SK-N-SH (cell line): Measurements from ENCODE around the gene HLA-DPA1. TPM values are rescaled to one million over a fixed set of nuclear protein-coding genes. Genes with fewer than 3 reads are reported as not detected.

Experiments used
- CTCF ChIA-PET: fragments of 300-600, 350-600 bp; formaldehyde crosslinking; extraction: SDS; loops from one replicate; lab custom pipeline; 2021; lab: Yijun Ruan, JAX
- POLR2A ChIA-PET: fragments of 350-600 bp; sonication (Branson Sonifier 250); formaldehyde crosslinking; extraction: SDS; loops from one replicate; lab custom pipeline; 2020; ENCODE audit warnings: antibody characterized with exemption, inconsistent platforms; lab: Yijun Ruan, JAX
- DNase-seq: peaks from one replicate; pipeline ENCODE4 v3.0.0; 2012
- H2AFZ ChIP-seq: fragments of 200-600 bp; sonication (generic); 2 replicates; pipeline ENCODE4 v1.8.1; 2016; ENCODE audit warnings: antibody characterized with exemption, mild to moderate bottlenecking, low read depth
- H3F3A ChIP-seq: fragments of 200-600 bp; sonication (generic); replicated peaks from 2 replicates; pipeline ENCODE3; 2016; ENCODE audit warnings: antibody characterized with exemption, mild to moderate bottlenecking; ENCODE audit not compliant: insufficient read depth
- H3K27ac ChIP-seq, 2 experiments: fragments of 200-500 bp in 1 of 2; fragments of 200-600 bp in 1 of 2; sonication (Bioruptor generic) in 1 of 2; sonication (generic), shearing (Covaris generic) in 1 of 2; 2 replicates each; pipeline versions ENCODE4 v1.5.1 to v1.6.1; 2014 to 2016; ENCODE audit warnings: low read depth in 2 of 2, inconsistent platforms in 1 of 2, low read length in 1 of 2, mild to moderate bottlenecking in 1 of 2, mixed read lengths in 1 of 2
- H3K27me3 ChIP-seq: fragments of 200-600 bp; sonication (generic), shearing (Covaris generic); 2 replicates; pipeline ENCODE4 v1.6.1; 2016; ENCODE audit warnings: mixed run types; ENCODE audit not compliant: insufficient read depth
- H3K36me3 ChIP-seq, 2 experiments: fragments of 200-500 bp in 1 of 2; fragments of 200-600 bp in 1 of 2; sonication (Bioruptor generic) in 1 of 2; sonication (generic) in 1 of 2; replicated peaks in 1 of 2; 2 replicates each; pipeline versions ENCODE3 to v1.5.1; 2014 to 2016; ENCODE audit warnings: low read length in 1 of 2, mild to moderate bottlenecking in 1 of 2; ENCODE audit not compliant: insufficient read depth in 2 of 2, control insufficient read depth in 1 of 2
- H3K4me1 ChIP-seq, 2 experiments: fragments of 200-500 bp in 1 of 2; fragments of 200-600 bp in 1 of 2; sonication (Bioruptor generic) in 1 of 2; sonication (generic), shearing (Covaris generic) in 1 of 2; 2 replicates each; pipeline versions ENCODE4 v1.5.1 to v1.6.1; 2014 to 2016; ENCODE audit warnings: low read depth in 1 of 2, low read length in 1 of 2, mixed run types in 1 of 2; ENCODE audit not compliant: insufficient read depth in 2 of 2, control insufficient read depth in 1 of 2
- H3K4me2 ChIP-seq: fragments of 200-600 bp; sonication (generic), shearing (Covaris generic); 2 replicates; pipeline ENCODE4 v1.6.1; 2017; ENCODE audit warnings: mixed run types
- H3K4me3 ChIP-seq, 2 experiments: fragments of 200-500 bp in 1 of 2; fragments of 200-600 bp in 1 of 2; sonication (Bioruptor generic) in 1 of 2; sonication (generic), shearing (Covaris generic) in 1 of 2; 2 replicates each; pipeline versions ENCODE4 v1.5.1 to v1.8.1; 2014 to 2016; ENCODE audit warnings: low read depth in 2 of 2, inconsistent platforms in 1 of 2, low read length in 1 of 2, mild to moderate bottlenecking in 1 of 2, mixed read lengths in 1 of 2, moderate library complexity in 1 of 2
- H3K79me2 ChIP-seq: fragments of 200-600 bp; sonication (generic); 2 replicates; pipeline ENCODE4 v1.8.1; 2017; ENCODE audit warnings: mild to moderate bottlenecking; ENCODE audit not compliant: insufficient read depth
- H3K9ac ChIP-seq: fragments of 200-600 bp; sonication (generic); 2 replicates; pipeline ENCODE4 v1.6.1; 2017; ENCODE audit warnings: mixed run types
- H3K9me2 ChIP-seq: fragments of 200-600 bp; sonication (generic); 2 replicates; pipeline ENCODE4 v1.6.1; 2017; ENCODE audit warnings: mixed run types
- H3K9me3 ChIP-seq: fragments of 200-600 bp; sonication (generic); 2 replicates; pipeline ENCODE4 v1.6.1; 2017; ENCODE audit warnings: mixed run types, mild to moderate bottlenecking, moderate library complexity
- H4K20me1 ChIP-seq: fragments of 200-600 bp; sonication (generic); 2 replicates; pipeline ENCODE4 v1.6.1; 2017; ENCODE audit warnings: mild to moderate bottlenecking, mixed run types; ENCODE audit not compliant: insufficient read depth
- CHD2 ChIP-seq: fragments of 150-350 bp; IDR thresholded peaks from 2 replicates; pipeline ENCODE4 v1.6.1; 2018; ENCODE audit warnings: low read length; ENCODE audit not compliant: partially characterized antibody
- EP300 ChIP-seq, 2 experiments: IDR thresholded peaks; 2 replicates each; pipeline versions ENCODE4 v1.4.0 to v1.6.1; 2012; ENCODE audit warnings: borderline replicate concordance in 1 of 2, low read depth in 1 of 2, low read length in 1 of 2
- EZH2phosphoT487 ChIP-seq: fragments of 200-600 bp; sonication (generic); IDR thresholded peaks from 2 replicates; pipeline ENCODE4 v1.6.1; 2017; ENCODE audit warnings: low read depth, mixed run types, mild to moderate bottlenecking, antibody characterized with exemption, moderate library complexity, borderline replicate concordance
- FOSL2 ChIP-seq: IDR thresholded peaks from 2 replicates; pipeline ENCODE4 v1.4.0; 2012; ENCODE audit warnings: low read depth, mild to moderate bottlenecking, moderate library complexity, borderline replicate concordance
- FOXM1 ChIP-seq: IDR thresholded peaks from 2 replicates; pipeline ENCODE4 v1.4.0; 2012; ENCODE audit warnings: low read depth, mild to moderate bottlenecking
- GABPA ChIP-seq: IDR thresholded peaks from 2 replicates; pipeline ENCODE4 v1.4.0; 2012; ENCODE audit warnings: low read depth, mild to moderate bottlenecking
- JUND ChIP-seq: IDR thresholded peaks from 2 replicates; pipeline ENCODE4 v1.4.0; 2012
- MAX ChIP-seq: IDR thresholded peaks from 2 replicates; pipeline ENCODE4 v1.4.0; 2012; ENCODE audit warnings: low read depth
- MXI1 ChIP-seq: IDR thresholded peaks from 2 replicates; pipeline ENCODE4 v1.6.1; 2012; ENCODE audit warnings: mild to moderate bottlenecking, low read depth, low read length, improper control_type of control experiment
- PBX3 ChIP-seq: IDR thresholded peaks from 2 replicates; pipeline ENCODE4; 2012
- RFX5 ChIP-seq: IDR thresholded peaks from 2 replicates; pipeline ENCODE4 v1.6.1; 2012; ENCODE audit warnings: mild to moderate bottlenecking, improper control_type of control experiment, low read length
- RXRA ChIP-seq: IDR thresholded peaks from 2 replicates; pipeline ENCODE4 v1.4.0; 2012; ENCODE audit warnings: low read depth, mild to moderate bottlenecking, borderline replicate concordance
- SMC3 ChIP-seq: IDR thresholded peaks from 2 replicates; pipeline ENCODE4 v1.6.1; 2012; ENCODE audit warnings: low read depth, low read length, improper control_type of control experiment
- TAF1 ChIP-seq: IDR thresholded peaks from 2 replicates; pipeline ENCODE4 v1.6.1; 2012; ENCODE audit warnings: low read depth, mild to moderate bottlenecking, low read length, moderate library complexity, borderline replicate concordance
- TCF12 ChIP-seq: IDR thresholded peaks from 2 replicates; pipeline ENCODE4 v1.4.0; 2012
- USF1 ChIP-seq: IDR thresholded peaks from 2 replicates; pipeline ENCODE4 v1.4.0; 2012; ENCODE audit warnings: low read depth, borderline replicate concordance
- USF2 ChIP-seq: fragments of 150-350 bp; IDR thresholded peaks from 2 replicates; pipeline ENCODE4 v1.6.1; 2017; ENCODE audit warnings: antibody characterized with exemption, low read length, low read depth, borderline replicate concordance
- YY1 ChIP-seq: IDR thresholded peaks from 2 replicates; pipeline ENCODE4 v1.4.0; 2012; ENCODE audit warnings: low read depth, mild to moderate bottlenecking
- WGBS: methylation state at CpG from one replicate; pipeline ENCODE4 v1.1.6; 2017; ENCODE audit warnings: low lambda C conversion rate; 5-methylcytosine and 5-hydroxymethylcytosine counted together
- polyA plus RNA-seq, 3 experiments: library from polyadenylated mRNA; depleted of rRNA; stranded (reverse); fragments of >200 nt; gene quantifications; 2 replicates each; pipeline ENCODE4 v1.2.3, GENCODE V29; 2012
- TF ChIP-seq, protein P1 (sequence below): fragments of 150-350 bp; IDR thresholded peaks from 2 replicates; pipeline ENCODE4 v1.6.1; 2016; ENCODE audit warnings: mild to moderate bottlenecking, low read depth, low read length
- TF ChIP-seq, protein P2 (sequence below): IDR thresholded peaks from 2 replicates; pipeline ENCODE4 v1.6.1; 2012; ENCODE audit warnings: mild to moderate bottlenecking, low read depth, low read length, moderate library complexity

HLA-DPA1 gene
- polyA plus RNA-seq, 1 of the 3 experiments (the other 2 are of a cell fraction), result 1.9 TPM

DNA sequence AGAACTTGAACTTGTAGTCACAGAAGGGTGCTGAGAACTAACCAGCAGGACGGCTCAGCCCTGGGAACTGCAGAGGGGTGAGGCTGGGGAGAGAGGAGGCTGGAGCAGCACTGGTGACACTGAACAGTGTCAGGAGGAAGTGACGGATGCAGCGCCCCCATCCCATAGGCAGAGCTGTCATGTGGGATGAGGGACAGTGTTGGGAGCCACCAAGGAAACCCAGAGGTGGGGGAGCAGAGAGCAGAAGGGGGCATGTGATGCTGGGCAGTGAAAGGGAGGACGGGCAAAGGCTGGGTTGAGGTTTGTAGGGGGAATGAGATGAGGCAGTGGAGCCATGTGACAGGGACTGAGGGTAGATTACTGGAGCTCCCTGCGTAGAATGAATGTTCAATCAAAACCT, 4.5 kb upstream of the HLA-DPA1 start:
- Histone ChIP-seq H3K4me2 (no peak overlapping the region), H3K9me2 (no peaks in the 10 kb centered on the region), H2AFZ (no peak overlapping the region), H3K36me3 (no peaks in the 10 kb centered on the region), H4K20me1 (no peaks in the 10 kb centered on the region), H3K79me2 (no peaks in the 10 kb centered on the region), H3K9me3 (no peaks in the 10 kb centered on the region), H3K9ac (no peak overlapping the region), H3F3A (no peaks in the 10 kb centered on the region), H3K4me3 (no peak overlapping the region), H3K27ac (no peak overlapping the region), H3K4me1 (peaks cover 0 to 3% of the 10 kb centered on the region in 2 experiments; a peak in 1 of 4 replicates), H3K27me3 (peaks cover 47% of the 10 kb centered on the region; the same call in 1 of the 2 replicates)
- 4% methylated on average over 5 of the region's 5 CpGs for WGBS
- ChIA-PET POLR2A (no interaction called here), CTCF (no interaction called here)
- TF ChIP-seq CHD2, result no peak
- TF ChIP-seq SMC3, result no peak
- TF ChIP-seq, protein P1, sequence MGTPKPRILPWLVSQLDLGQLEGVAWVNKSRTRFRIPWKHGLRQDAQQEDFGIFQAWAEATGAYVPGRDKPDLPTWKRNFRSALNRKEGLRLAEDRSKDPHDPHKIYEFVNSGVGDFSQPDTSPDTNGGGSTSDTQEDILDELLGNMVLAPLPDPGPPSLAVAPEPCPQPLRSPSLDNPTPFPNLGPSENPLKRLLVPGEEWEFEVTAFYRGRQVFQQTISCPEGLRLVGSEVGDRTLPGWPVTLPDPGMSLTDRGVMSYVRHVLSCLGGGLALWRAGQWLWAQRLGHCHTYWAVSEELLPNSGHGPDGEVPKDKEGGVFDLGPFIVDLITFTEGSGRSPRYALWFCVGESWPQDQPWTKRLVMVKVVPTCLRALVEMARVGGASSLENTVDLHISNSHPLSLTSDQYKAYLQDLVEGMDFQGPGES, result no peak
- TF ChIP-seq MXI1, result no peak
- DNase-seq, result no peak

DNA sequence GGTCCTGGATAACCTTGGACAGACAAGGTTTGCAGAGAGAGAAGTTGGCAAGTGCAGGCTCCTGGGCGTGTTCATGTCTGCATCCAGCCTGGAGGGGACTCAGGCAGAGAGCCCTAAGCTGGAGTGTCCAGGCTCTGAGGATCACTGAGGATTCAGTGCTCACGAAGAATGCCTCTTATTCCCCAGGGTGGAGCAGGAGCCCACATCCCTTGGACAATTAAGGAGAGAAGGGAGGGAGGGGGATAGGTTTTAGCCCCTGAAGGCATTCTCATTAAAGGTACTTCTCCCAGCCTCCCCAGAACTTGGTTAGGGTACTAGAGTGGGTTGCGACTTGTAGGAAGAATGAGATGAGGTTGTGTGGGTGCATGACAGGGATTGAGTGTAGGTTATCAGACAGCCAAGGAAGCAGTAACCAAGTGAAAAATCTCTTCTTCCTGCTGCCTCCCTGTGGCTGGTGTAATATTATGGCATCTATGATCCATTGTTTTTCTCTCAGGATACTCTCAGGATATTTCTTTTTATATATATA, 3.0 kb upstream of the HLA-DPA1 start:
- 7% methylated on average over 3 of the region's 3 CpGs for WGBS
- no peaks in the 10 kb centered on the region for H3F3A ChIP-seq
- peaks cover 43% of the 10 kb centered on the region; the same call in 1 of the 2 replicates for H3K27me3 ChIP-seq
- ChIA-PET CTCF (interaction anchor here (1.0 to 1.5 kb wide), 3 partner anchors 13 to 209 kb away, joined by 3 read pairs; no protein-coding TSS in a partner anchor), POLR2A (no interaction called here)
- no peaks in the 10 kb centered on the region for H3K9me2 ChIP-seq
- peaks cover 0 to 3% of the 10 kb centered on the region in 2 experiments; a peak in 1 of 4 replicates for H3K4me1 ChIP-seq
- no peaks in the 10 kb centered on the region for H3K79me2 ChIP-seq
- peak overlapping the region in 1 of 2 experiments; percentile 17; a peak in 1 of 4 replicates for H3K4me3 ChIP-seq
- H3K27ac ChIP-seq, result no peak overlapping the region
- no peak overlapping the region for H3K4me2 ChIP-seq
- H3K36me3 ChIP-seq, result no peaks in the 10 kb centered on the region
- no peak overlapping the region for H2AFZ ChIP-seq
- no peaks in the 10 kb centered on the region for H4K20me1 ChIP-seq
- no peak overlapping the region for H3K9ac ChIP-seq
- no peaks in the 10 kb centered on the region for H3K9me3 ChIP-seq
- DNase-seq, result no peak
- TF ChIP-seq EZH2phosphoT487 (no peak), TCF12 (no peak), TAF1 (no peak), JUND (no peak), EP300 (IDR thresholded peaks at IDR 0.05; ENCODE audit: borderline replicate concordance in 1 of 2, low read depth in 1 of 2, low read length in 1 of 2) (no peak), RXRA (no peak), MXI1 (no peak), YY1 (no peak), MAX (no peak), CHD2 (no peak), USF2 (no peak), GABPA (no peak), FOSL2 (no peak), PBX3 (no peak), RFX5 (no peak), USF1 (no peak), FOXM1 (no peak)
- TF ChIP-seq, protein P2, sequence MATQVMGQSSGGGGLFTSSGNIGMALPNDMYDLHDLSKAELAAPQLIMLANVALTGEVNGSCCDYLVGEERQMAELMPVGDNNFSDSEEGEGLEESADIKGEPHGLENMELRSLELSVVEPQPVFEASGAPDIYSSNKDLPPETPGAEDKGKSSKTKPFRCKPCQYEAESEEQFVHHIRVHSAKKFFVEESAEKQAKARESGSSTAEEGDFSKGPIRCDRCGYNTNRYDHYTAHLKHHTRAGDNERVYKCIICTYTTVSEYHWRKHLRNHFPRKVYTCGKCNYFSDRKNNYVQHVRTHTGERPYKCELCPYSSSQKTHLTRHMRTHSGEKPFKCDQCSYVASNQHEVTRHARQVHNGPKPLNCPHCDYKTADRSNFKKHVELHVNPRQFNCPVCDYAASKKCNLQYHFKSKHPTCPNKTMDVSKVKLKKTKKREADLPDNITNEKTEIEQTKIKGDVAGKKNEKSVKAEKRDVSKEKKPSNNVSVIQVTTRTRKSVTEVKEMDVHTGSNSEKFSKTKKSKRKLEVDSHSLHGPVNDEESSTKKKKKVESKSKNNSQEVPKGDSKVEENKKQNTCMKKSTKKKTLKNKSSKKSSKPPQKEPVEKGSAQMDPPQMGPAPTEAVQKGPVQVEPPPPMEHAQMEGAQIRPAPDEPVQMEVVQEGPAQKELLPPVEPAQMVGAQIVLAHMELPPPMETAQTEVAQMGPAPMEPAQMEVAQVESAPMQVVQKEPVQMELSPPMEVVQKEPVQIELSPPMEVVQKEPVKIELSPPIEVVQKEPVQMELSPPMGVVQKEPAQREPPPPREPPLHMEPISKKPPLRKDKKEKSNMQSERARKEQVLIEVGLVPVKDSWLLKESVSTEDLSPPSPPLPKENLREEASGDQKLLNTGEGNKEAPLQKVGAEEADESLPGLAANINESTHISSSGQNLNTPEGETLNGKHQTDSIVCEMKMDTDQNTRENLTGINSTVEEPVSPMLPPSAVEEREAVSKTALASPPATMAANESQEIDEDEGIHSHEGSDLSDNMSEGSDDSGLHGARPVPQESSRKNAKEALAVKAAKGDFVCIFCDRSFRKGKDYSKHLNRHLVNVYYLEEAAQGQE, result no peak
